HK-2 (cell line): ENCODE measurements around the gene IL32.

Experiments used
- DNase-seq: peaks from one replicate; pipeline ENCODE4 v3.0.0-alpha.2; 2018; ENCODE audit not compliant: unreplicated experiment

The IL32 gene

DNA sequence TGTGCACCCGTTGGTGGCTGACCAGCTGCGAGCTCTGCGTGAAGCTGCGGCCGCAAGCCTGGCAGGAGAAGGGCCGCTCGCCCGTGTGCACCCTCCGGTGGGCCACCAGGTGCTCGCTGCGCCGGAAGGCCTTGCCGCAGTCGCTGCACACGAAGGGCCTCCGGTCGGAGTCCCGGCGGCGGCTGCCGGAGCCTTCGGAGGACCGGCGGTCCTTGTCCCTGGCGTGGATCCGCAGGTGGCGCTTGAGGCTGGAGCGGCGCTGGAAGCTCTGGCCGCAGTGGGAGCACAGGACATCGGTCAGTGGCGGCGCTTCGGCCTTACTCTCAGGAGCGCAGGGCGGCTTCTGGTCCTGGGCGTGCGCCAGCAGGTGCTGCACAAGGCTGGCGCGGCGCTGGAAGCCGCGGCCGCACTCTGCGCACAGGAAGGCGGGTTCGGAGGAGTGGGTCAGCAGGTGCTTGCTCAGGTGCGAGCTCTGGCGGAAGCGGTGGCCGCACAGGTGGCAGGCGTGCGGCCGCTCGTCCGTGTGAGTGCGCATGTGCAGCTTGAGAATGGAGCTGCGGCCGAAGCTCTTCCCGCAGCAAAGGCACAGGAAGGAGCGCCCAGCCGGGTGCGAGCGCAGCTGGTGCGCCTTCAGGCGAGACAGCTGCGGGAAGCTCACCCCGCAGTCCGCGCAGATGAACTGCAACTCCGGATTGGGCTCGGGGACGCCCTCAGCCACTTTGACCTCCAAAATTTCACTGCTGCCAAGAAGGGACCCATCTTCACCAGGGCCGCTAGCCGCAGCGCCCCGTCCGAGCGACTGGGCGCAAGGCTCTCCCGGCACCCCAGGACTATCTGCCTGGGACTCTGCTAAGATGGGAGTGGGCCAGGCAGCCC lies 24.5 kb downstream of the IL32 start:
- DNase-seq: no peak

GRCh38 chr16:3091551-3091950 lies 26.1 kb downstream of the IL32 start:
- DNase-seq: no peak

GRCh38 chr16:3092501-3092941 lies 27.1 kb downstream of the IL32 start:
- no peak for DNase-seq

DNA sequence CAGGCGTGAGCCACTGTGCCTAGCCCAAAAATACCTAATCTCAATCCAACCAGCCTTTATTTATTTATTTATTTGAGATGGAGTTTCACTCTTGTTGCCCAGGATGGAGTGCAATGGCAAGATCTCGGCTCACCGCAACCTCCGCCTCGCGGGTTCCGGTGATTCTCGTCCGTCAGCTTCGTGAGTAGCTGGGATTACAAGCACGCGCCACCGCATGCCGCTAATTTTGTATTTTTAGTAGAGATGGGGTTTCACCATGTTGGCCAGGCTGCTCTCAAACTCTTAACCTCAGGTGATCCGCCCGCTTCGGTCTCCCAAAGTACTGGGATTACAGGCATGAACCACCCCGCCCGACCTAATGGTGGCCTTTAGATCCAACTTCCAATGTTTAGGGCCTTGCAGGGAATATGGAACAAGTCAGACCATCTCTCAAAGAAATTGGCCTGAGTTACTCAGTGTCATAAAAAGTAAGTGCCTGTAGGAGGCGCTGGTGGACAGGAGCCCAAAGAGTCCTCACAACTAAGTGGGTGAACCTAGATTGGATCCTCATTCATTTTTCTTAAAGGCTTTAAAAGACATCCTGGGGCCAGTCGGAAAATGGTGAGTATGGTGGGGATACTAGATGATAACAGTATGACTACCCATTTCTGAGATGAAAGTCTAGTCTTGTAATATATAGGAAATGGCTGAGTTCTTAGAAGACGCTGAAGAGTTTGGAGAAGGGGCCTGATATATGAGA lies 29.0 kb downstream of the IL32 start:
- DNase-seq: no peak

GRCh38 chr16:3095869-3096268 lies 30.4 kb downstream of the IL32 start:
- no peak for DNase-seq

GRCh38 chr16:3096362-3096761 lies 30.9 kb downstream of the IL32 start:
- DNase-seq: no peak

GRCh38 chr16:3097266-3097665 lies 31.8 kb downstream of the IL32 start:
- no peak for DNase-seq

- no peak for DNase-seq
Measured at GRCh38 chr16:3098459-3099394, 33.3 kb downstream of the IL32 start, which contains the start of gene ZSCAN10. Gene ZSCAN10, minus strand, starts transcription at chr16:3099294. Its CDS starts 6,357 bp downstream, at chr16:3092937.

DNA sequence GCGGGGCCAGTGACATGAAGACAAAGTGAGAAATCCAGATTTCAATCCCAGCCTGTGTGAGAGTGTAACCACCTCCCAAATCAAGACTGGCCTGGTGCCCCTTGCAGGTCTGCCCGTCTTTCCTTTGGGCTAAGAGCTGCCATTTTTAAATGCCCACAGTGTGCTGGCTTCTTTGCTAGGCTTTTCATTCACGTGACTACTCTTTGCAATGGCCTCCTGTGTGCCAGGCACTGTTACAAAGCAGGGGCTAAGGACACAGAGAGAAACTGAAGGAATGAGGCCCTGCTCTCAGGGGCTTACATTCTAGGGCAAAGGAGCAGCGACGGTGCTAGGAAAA lies 33.9 kb downstream of the IL32 start:
- DNase-seq: no peak

DNA sequence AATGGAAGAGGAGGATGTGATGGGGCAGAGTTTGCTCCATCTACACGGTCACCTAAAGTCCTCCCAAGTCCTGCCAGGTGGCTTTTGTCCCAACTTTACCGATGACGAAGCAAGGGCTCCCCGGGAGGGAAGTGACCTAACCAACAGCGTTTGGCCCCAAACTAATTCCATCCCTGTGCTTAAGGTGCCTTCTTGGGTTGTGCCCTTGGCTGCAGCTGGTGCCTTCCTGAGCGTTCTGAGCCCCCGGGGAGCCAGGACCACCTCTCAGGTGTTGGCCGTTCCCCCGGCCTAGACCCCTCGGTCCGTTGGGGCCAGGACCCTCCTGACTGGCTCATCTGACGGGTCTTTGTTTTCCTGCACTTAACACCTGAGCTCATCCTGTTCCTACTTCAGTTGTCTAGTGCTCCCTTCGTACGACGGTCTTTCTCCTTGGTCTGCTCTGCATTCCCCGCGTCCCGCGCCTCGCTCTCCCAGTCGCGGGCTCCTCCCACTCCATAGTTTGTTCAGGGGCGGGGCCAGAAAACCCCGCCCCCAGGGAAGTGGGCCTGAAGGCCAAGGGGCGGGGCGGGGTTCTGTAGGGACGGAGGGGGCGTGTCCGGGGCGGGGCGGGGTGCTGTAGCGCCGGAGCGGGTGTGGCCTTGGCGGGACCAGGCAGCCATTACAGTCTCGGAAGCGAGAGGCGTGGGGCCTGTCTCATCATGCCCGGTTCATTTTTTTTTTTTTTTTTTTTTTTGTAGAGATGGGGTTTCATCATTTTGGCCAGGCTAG lies 34.5 kb downstream of the IL32 start:
- no peak for DNase-seq

- no peak for DNase-seq
Measured at GRCh38 chr16:3101018-3101840, 35.8 kb downstream of the IL32 start.

DNA sequence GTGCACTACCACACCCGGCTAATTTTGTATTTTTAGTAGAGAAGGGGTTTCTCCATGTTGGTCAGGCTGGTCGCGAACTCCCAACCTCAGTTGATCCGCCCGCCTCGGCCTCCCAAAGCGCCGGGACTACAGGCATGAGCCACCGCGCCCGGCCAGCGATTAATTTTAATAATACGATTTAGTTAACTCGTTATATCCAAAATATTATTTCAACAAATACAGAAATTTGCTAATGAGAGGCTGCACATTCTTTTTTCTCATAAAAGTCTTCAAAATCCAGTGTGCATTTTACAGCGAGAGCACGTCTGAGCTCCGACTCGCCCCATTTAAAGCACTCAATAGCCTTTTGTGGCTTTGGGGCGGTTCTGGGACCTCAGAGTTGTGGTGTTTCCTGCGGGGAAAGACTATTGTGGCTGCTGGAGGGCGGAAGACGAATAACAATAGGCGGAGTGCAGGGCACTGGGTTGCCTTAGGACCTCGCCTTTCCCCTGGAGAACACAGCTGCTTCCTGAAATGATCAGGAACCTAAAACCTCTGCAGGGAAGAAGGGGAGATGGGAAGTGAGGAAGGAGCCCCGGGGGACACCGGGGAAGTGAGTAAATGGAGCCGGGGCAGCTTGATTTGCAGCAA lies 36.5 kb downstream of the IL32 start:
- no peak for DNase-seq

DNA sequence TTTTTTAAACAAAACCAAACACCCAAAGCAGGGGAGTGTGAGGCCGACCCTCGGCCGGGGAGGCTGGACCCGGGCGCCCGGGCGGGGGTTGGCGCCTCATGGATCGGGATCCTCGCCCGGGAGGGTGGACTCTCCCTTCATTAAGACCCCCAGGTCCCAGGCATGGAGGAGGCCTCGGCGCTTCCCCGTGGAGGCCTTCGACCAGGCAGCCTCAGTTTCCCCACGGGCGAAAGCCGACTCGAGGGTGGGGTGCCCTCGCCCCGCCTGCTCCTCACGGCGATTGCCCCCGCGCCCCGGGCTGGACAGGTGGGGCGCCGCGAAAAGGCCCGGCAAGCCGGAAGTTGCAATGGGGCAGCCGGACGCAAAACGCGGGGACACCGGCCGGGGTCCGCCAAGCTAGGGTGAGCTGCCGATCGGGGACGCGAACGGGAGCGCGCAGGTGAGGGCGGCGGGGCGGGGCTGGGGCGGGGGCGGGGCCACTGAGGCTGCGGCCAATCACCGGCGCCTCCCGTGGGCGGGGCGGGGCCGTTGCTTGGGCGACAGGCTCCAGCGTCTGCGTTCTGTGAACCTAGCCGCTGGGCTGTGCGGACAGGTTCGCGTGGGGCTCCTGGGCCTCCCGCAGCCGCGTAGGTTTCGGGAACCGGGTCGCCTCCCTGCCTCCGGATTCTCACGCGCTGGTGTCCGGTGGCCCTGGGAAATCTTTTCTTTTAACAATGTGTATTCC lies 40.9 kb downstream of the IL32 start:
- peak; percentile 93 for DNase-seq

DNA sequence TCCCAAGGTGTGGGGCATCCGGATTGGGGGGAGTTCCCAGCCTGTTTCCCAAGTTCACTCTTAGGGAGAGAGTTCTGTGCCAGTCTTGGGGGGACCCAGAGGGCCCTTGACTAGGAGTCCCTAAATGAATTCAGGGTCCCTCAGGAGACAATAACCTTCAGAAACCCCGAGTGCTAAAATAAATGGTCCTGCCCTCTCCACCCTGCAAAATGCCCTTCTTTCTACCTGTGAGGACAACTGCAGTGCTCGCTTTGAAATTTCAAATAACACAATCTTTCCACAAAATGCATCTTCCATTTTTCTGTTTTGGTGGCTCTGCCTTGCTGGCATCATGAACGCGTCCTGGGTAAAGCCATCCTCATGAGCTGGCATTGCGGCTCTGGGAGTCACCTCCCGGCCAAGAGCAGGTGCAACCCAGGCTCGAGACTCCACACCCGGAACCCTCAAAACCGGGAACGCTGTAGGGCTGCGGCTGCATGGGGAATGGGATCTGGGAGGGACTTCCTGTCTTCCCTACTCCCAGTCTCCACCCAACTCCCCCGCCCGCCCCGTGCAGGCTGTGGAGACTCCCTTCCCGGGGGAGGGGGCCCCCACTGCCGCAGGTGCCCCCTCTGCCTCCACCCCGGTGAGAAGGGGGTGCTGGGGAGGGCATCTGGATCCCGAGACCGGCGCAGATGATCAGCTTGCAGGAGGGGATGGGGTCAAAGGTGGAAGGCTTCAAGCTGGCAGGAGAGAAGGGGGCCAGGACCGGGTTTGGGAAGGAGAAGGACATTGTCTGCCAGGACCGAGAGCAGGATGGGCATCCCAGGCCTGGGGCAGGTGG lies 46.8 kb downstream of the IL32 start, which contains the start of gene ZNF205:
TSS of gene ZNF205 (plus strand) at position 529 of the 823 bp plus-strand sequence. CDS start 845 bp downstream, outside the sequence.
- peak; percentile 75 for DNase-seq

GRCh38 chr16:3112881-3113574 lies 47.6 kb downstream of the IL32 start:
- DNase-seq: no peak

GRCh38 chr16:3113765-3114479 lies 48.5 kb downstream of the IL32 start:
- DNase-seq: no peak

GRCh38 chr16:3115003-3115402 lies 49.6 kb downstream of the IL32 start:
- no peak for DNase-seq
